Caco-2 (cell line): ENCODE measurements around the gene CST9. TPM values are rescaled to one million over a fixed set of nuclear protein-coding genes. Genes with fewer than 3 reads are reported as not detected.

Source experiments
- BruUV-seq: library from RNA; stranded (reverse); fragments of 400-500 nt; replicated peaks from 2 replicates; lab custom pipeline; 2021; lab: Mats Ljungman, UMichigan
- CTCF ChIA-PET: fragments of 300-600 bp; sonication (Branson Sonifier 250); formaldehyde crosslinking; loops from one replicate; lab custom pipeline; 2022; ENCODE audit warnings: antibody characterized with exemption; lab: Charles Lee
- POLR2A ChIA-PET: fragments of 300-600 bp; sonication (Branson Sonifier 250); formaldehyde crosslinking; loops from one replicate; lab custom pipeline; 2022; ENCODE audit warnings: antibody characterized with exemption; lab: Charles Lee
- DNase-seq, 2 experiments: peaks; one replicate each; pipeline versions ENCODE4 v3.0.0 to v3.0.0-alpha.2; 2020 to 2022
- H3K27me3 ChIP-seq: replicated peaks from 2 replicates; pipeline ENCODE4 v1.6.0; 2011; ENCODE audit warnings: low read length; ENCODE audit not compliant: control insufficient read depth, insufficient read depth
- H3K36me3 ChIP-seq: 2 replicates; pipeline ENCODE4 v1.5.1; 2011; ENCODE audit warnings: low read length; ENCODE audit not compliant: control insufficient read depth, insufficient read depth
- H3K4me1 ChIP-seq: fragments of 250-450 bp; sonication (Bioruptor Pico); 2 replicates; pipeline ENCODE4 v1.5.1; 2020; ENCODE audit warnings: mild to moderate bottlenecking
- H3K4me3 ChIP-seq: 2 replicates; pipeline ENCODE4 v1.5.1; 2011; ENCODE audit warnings: low read depth, mild to moderate bottlenecking, control low read depth, low read length
- H3K9me3 ChIP-seq: fragments of 250-450 bp; sonication (Bioruptor Pico); 2 replicates; pipeline ENCODE4 v1.5.1; 2020; ENCODE audit warnings: mild to moderate bottlenecking, moderate library complexity
- H3K27ac Mint-ChIP-seq: one replicate; pipeline ENCODE4 v1.8.0; 2022; ENCODE audit warnings: mixed read lengths; ENCODE audit not compliant: unreplicated experiment
- H3K27me3 Mint-ChIP-seq: one replicate; pipeline ENCODE4 v1.8.0; 2022; ENCODE audit warnings: mixed read lengths; ENCODE audit not compliant: insufficient read depth, unreplicated experiment
- H3K36me3 Mint-ChIP-seq: one replicate; pipeline ENCODE4 v1.8.0; 2022; ENCODE audit warnings: mild to moderate bottlenecking, mixed read lengths; ENCODE audit not compliant: insufficient read depth, unreplicated experiment
- H3K4me1 Mint-ChIP-seq: one replicate; pipeline ENCODE4 v1.8.0; 2022; ENCODE audit warnings: low read depth, mixed read lengths; ENCODE audit not compliant: unreplicated experiment
- H3K4me3 Mint-ChIP-seq: one replicate; pipeline ENCODE4 v1.8.0; 2022; ENCODE audit warnings: mild to moderate bottlenecking, moderate library complexity, mixed read lengths; ENCODE audit not compliant: unreplicated experiment
- H3K9me3 Mint-ChIP-seq: one replicate; pipeline ENCODE4 v1.8.0; 2022; ENCODE audit warnings: mixed read lengths; ENCODE audit not compliant: unreplicated experiment
- CTCF ChIP-seq, 2 experiments: fragments of 200-600 bp in 1 of 2; IDR thresholded peaks; 1 replicate in 1 of 2; 2 replicates in 1 of 2; pipeline versions ENCODE4 v1.5.1 to v1.8.0; 2011 to 2022; ENCODE audit warnings: antibody characterized with exemption in 1 of 2, control low read depth in 1 of 2, inconsistent platforms in 1 of 2, low read depth in 1 of 2, low read length in 1 of 2, mild to moderate bottlenecking in 1 of 2, moderate library complexity in 1 of 2; ENCODE audit not compliant: insufficient read depth in 1 of 2, severe bottlenecking in 1 of 2, unreplicated experiment in 1 of 2
- intact Hi-C: fragments of 100-400 bp; cut with micrococcal nuclease; formaldehyde crosslinking; loops from one replicate; pipeline ENCODE4 v1.10.0; 2022; ENCODE audit not compliant: unreplicated experiment
- total RNA-seq: library from RNA; stranded (reverse); gene quantifications from 2 replicates; pipeline ENCODE4 v1.2.3, GENCODE V29; 2022

Gene CST9
- total RNA-seq, 1 experiment from 2014 or later = not detected

- Histone ChIP-seq H3K27me3 (0 out of 2 replicates have a peak, but pooled peaks cover 2% of the 10 kb centered on the region), H3K36me3 (no peaks in the 10 kb centered on the region), H3K4me3 (no peak overlapping the region), H3K9me3 (no peaks in the 10 kb centered on the region; the same call in 1 of the 2 replicates), H3K4me1 (no peaks in the 10 kb centered on the region)
- POLR2A ChIA-PET = no interaction called here
- CTCF ChIA-PET = interaction anchor here (0.6 kb wide), 1 partner anchor 123 kb away, joined by 4 read pairs; no protein-coding TSS in a partner anchor
- Mint-ChIP-seq H3K4me1 (no peaks in the 10 kb centered on the region), H3K27me3 (peaks cover 19% of the 10 kb centered on the region), H3K36me3 (no peaks in the 10 kb centered on the region), H3K27ac (no peak overlapping the region), H3K4me3 (no peak overlapping the region), H3K9me3 (no peaks in the 10 kb centered on the region)
- intact Hi-C loops = no loop called here
- DNase-seq = no peak
- no TSS peak for BruUV-seq
- TF ChIP-seq CTCF (IDR thresholded peaks at IDR 0.05; ENCODE audit: insufficient read depth in 1 of 2, low read depth in 1 of 2, low read length in 1 of 2, severe bottlenecking in 1 of 2, unreplicated experiment in 1 of 2) = no peak
These were observed 35.4 kb downstream of the CST9 start for GRCh38 chr20:23570178-23570760.

GRCh38 chr20:23569570-23569969, 36.1 kb downstream of the CST9 start:
- POLR2A ChIA-PET = no interaction called here
- Mint-ChIP-seq H3K27ac (no peak overlapping the region), H3K4me1 (no peaks in the 10 kb centered on the region), H3K27me3 (peaks cover 14% of the 10 kb centered on the region), H3K9me3 (no peaks in the 10 kb centered on the region), H3K36me3 (no peaks in the 10 kb centered on the region), H3K4me3 (no peak overlapping the region)
- H3K4me3 ChIP-seq = no peak overlapping the region
- no peaks in the 10 kb centered on the region for H3K4me1 ChIP-seq
- DNase-seq = no peak
- H3K27me3 ChIP-seq = 0 out of 2 replicates have a peak, but pooled peaks cover 2% of the 10 kb centered on the region
- intact Hi-C loops = no loop called here
- H3K9me3 ChIP-seq = no peaks in the 10 kb centered on the region; the same call in 1 of the 2 replicates
- no peaks in the 10 kb centered on the region for H3K36me3 ChIP-seq
- CTCF ChIA-PET = no interaction called here
- no peak for TF ChIP-seq CTCF (IDR thresholded peaks at IDR 0.05; ENCODE audit: insufficient read depth in 1 of 2, low read depth in 1 of 2, low read length in 1 of 2, severe bottlenecking in 1 of 2, unreplicated experiment in 1 of 2)
- BruUV-seq = no TSS peak

GRCh38 chr20:23568971-23569330, 36.8 kb downstream of the CST9 start:
- Mint-ChIP-seq H3K27ac (no peak overlapping the region), H3K27me3 (peaks cover 9% of the 10 kb centered on the region), H3K4me3 (no peak overlapping the region), H3K9me3 (no peaks in the 10 kb centered on the region), H3K36me3 (no peaks in the 10 kb centered on the region), H3K4me1 (no peaks in the 10 kb centered on the region)
- POLR2A ChIA-PET = no interaction called here
- no TSS peak for BruUV-seq
- intact Hi-C loops = no loop called here
- CTCF ChIA-PET = no interaction called here
- Histone ChIP-seq H3K9me3 (no peaks in the 10 kb centered on the region; the same call in 1 of the 2 replicates), H3K4me1 (no peaks in the 10 kb centered on the region), H3K36me3 (no peaks in the 10 kb centered on the region), H3K4me3 (no peak overlapping the region), H3K27me3 (0 out of 2 replicates have a peak, but pooled peaks cover 2% of the 10 kb centered on the region)
- no peak for TF ChIP-seq CTCF (IDR thresholded peaks at IDR 0.05; ENCODE audit: insufficient read depth in 1 of 2, low read depth in 1 of 2, low read length in 1 of 2, severe bottlenecking in 1 of 2, unreplicated experiment in 1 of 2)
- DNase-seq = no peak
